K562 (cell line): Measurements from ENCODE around the gene SCAMP5. TPM values are rescaled to one million over a fixed set of nuclear protein-coding genes. Genes with fewer than 3 reads are reported as not detected.

ENCODE experiments used
- ATAC-seq: fragments of 200-7000 bp; cut with Tn5 transposase; 3 replicates; pipeline ENCODE4 v1.9.1; 2020; ENCODE audit warnings: moderate library complexity
- BruUV-seq: library from RNA; stranded (reverse); fragments of 400-500 nt; replicated peaks from 2 replicates; lab custom pipeline; 2021; lab: Mats Ljungman, UMichigan
- CTCF ChIA-PET: fragments of 300-600 bp; formaldehyde crosslinking; extraction: SDS; loops from one replicate; lab custom pipeline; 2021; ENCODE audit warnings: low intra/inter-chr PET ratio; lab: Yijun Ruan, JAX
- POLR2A ChIA-PET: fragments of 300-600, 350-650 bp; sonication (Branson Sonifier 250); formaldehyde crosslinking; extraction: SDS; loops from one replicate; lab custom pipeline; 2021; ENCODE audit warnings: antibody characterized with exemption, inconsistent platforms; lab: Yijun Ruan, JAX
- DNase-seq, 4 experiments: peaks; one replicate each; pipeline versions ENCODE4 v3.0.0 to v3.0.0-alpha.2; 2011 to 2018; ENCODE audit warnings: low spot score in 3 of 4, mixed read lengths in 3 of 4; ENCODE audit errors: extremely low read depth in 1 of 4
- FAIRE-seq: peaks from 2 replicates; lab custom pipeline; 2011; peaks lifted over from hg19 to GRCh38; lab: Jason Lieb, UNC
- H2AFZ ChIP-seq: 2 replicates; pipeline ENCODE4 v1.6.0; 2011; ENCODE audit warnings: low read depth, low read length, control low read depth, inconsistent platforms
- H3K27ac ChIP-seq: fragments of 200-600 bp; 3 replicates; pipeline ENCODE4 v1.8.0; 2011; ENCODE audit warnings: low read depth, mild to moderate bottlenecking, control low read depth, inconsistent platforms, low read length, moderate library complexity, mixed read lengths; ENCODE audit errors: extremely low read depth
- H3K27me3 ChIP-seq, 2 experiments: fragments of 300-600 bp in 1 of 2; 2 replicates in 1 of 2; 3 replicates in 1 of 2; pipeline versions ENCODE4 v1.6.0 to v1.8.0; 2011; ENCODE audit warnings: inconsistent platforms in 2 of 2, low read length in 2 of 2, mild to moderate bottlenecking in 1 of 2, mixed read lengths in 1 of 2, moderate library complexity in 1 of 2; ENCODE audit not compliant: control insufficient read depth in 2 of 2, insufficient read depth in 2 of 2
- H3K36me3 ChIP-seq: fragments of 300-600 bp; 3 replicates; pipeline ENCODE4 v1.8.0; 2011; ENCODE audit warnings: mild to moderate bottlenecking, low read length, inconsistent platforms; ENCODE audit not compliant: control insufficient read depth, insufficient read depth
- H3K4me1 ChIP-seq, 2 experiments: fragments of 200-600 bp in 1 of 2; replicated peaks in 1 of 2; 2 replicates in 1 of 2; 3 replicates in 1 of 2; pipeline versions ENCODE4 v1.5.1 to v1.8.0; 2011; ENCODE audit warnings: inconsistent platforms in 2 of 2, low read length in 2 of 2, mild to moderate bottlenecking in 1 of 2, mixed read lengths in 1 of 2, moderate library complexity in 1 of 2; ENCODE audit not compliant: control insufficient read depth in 2 of 2, insufficient read depth in 2 of 2
- H3K4me2 ChIP-seq: 2 replicates; pipeline ENCODE4 v1.6.1; 2011; ENCODE audit warnings: low read length, control low read depth, inconsistent platforms, mixed read lengths; ENCODE audit not compliant: insufficient read depth
- H3K4me3 ChIP-seq: fragments of 200-600 bp; sonication (generic), shearing (Covaris generic); 2 replicates; pipeline ENCODE4 v1.5.1; 2016; ENCODE audit warnings: control low read depth, inconsistent platforms
- H3K79me2 ChIP-seq: fragments of 200-600 bp; 3 replicates; pipeline ENCODE4 v1.8.0; 2011; ENCODE audit warnings: low read length, inconsistent platforms; ENCODE audit not compliant: control insufficient read depth, insufficient read depth
- H3K9ac ChIP-seq, 2 experiments: 2 replicates each; pipeline versions ENCODE4 v1.6.0 to v1.6.1; 2011; ENCODE audit warnings: low read depth in 2 of 2, low read length in 2 of 2, control low read depth in 1 of 2, inconsistent platforms in 1 of 2, mild to moderate bottlenecking in 1 of 2, mixed read lengths in 1 of 2; ENCODE audit not compliant: insufficient read depth in 1 of 2
- H3K9me1 ChIP-seq: one replicate; pipeline ENCODE4 v1.6.0; 2011; ENCODE audit warnings: inconsistent platforms, mild to moderate bottlenecking, low read length, moderate library complexity; ENCODE audit not compliant: control insufficient read depth, insufficient read depth
- H3K9me3 ChIP-seq: replicated peaks from 2 replicates; pipeline ENCODE4 v1.5.1; 2011; ENCODE audit warnings: low read depth, low read length, inconsistent platforms; ENCODE audit not compliant: control insufficient read depth, insufficient read depth
- H4K20me1 ChIP-seq: replicated peaks from 2 replicates; pipeline ENCODE4 v1.6.1; 2011; ENCODE audit warnings: low read length, inconsistent platforms, mixed read lengths; ENCODE audit not compliant: control insufficient read depth, insufficient read depth
- C11orf30 ChIP-seq: fragments of 450-650 bp; IDR thresholded peaks from 2 replicates; pipeline ENCODE4 v1.6.1; 2016; ENCODE audit warnings: low read depth, mild to moderate bottlenecking
- ILK ChIP-seq: fragments of 450-650 bp; IDR thresholded peaks from 2 replicates; pipeline ENCODE4 v1.6.1; 2016; ENCODE audit warnings: missing genetic modification characterization, low read depth, mild to moderate bottlenecking, missing compliant biosample characterization, moderate library complexity, borderline replicate concordance
- MTA2 ChIP-seq: fragments of 450-650 bp; IDR thresholded peaks from 2 replicates; pipeline ENCODE4 v1.6.1; 2016; ENCODE audit warnings: low read depth
- NFIX ChIP-seq: fragments of 250-450 bp; sonication (Bioruptor Pico); IDR thresholded peaks from 2 replicates; pipeline ENCODE4 v1.4.0; 2020; ENCODE audit warnings: low read depth, mild to moderate bottlenecking, moderate library complexity
- PHB2 ChIP-seq: fragments of 450-650 bp; IDR thresholded peaks from 2 replicates; pipeline ENCODE4 v1.6.1; 2017; ENCODE audit warnings: low read depth
- SIX5 ChIP-seq, 2 experiments: IDR thresholded peaks; 2 replicates each; pipeline ENCODE4 v1.6.1; 2011; ENCODE audit warnings: low read length in 2 of 2, borderline replicate concordance in 1 of 2, low read depth in 1 of 2, mild to moderate bottlenecking in 1 of 2, moderate library complexity in 1 of 2; ENCODE audit not compliant: insufficient read depth in 1 of 2
- TAF15 ChIP-seq: fragments of 200-400 bp; formaldehyde crosslinking; IDR thresholded peaks from 2 replicates; pipeline ENCODE4 v1.6.1; 2017; ENCODE audit warnings: mild to moderate bottlenecking, low read depth, low read length, moderate library complexity
- TFE3 ChIP-seq: fragments of 450-650 bp; formaldehyde crosslinking; IDR thresholded peaks from 2 replicates; pipeline ENCODE4 v1.4.0; 2020; ENCODE audit warnings: mild to moderate bottlenecking, mixed read lengths
- ZNF143 ChIP-seq: sonication (generic); formaldehyde crosslinking; IDR thresholded peaks from 2 replicates; pipeline ENCODE4 v1.9.0; 2022; ENCODE audit warnings: mild to moderate bottlenecking, missing genetic modification reagents
- ZNF384 ChIP-seq: IDR thresholded peaks from 2 replicates; pipeline ENCODE4 v1.6.1; 2012; ENCODE audit warnings: low read depth, low read length, improper control_type of control experiment
- WGBS: fragments of 100-300 bp; shearing (Covaris generic); methylation state at CpG from one replicate; pipeline ENCODE4 v1.1.6; 2016; ENCODE audit warnings: low coverage, mixed read lengths; ENCODE audit not compliant: insufficient coverage; ENCODE audit errors: missing lambda C conversion rate; 5-methylcytosine and 5-hydroxymethylcytosine counted together
- in situ Hi-C: fragments of 300-500 bp; cut with MboI; formaldehyde crosslinking; loops from 4 replicates; pipeline ENCODE4 v1.15.0; 2018; ENCODE audit warnings: inconsistent platforms, mixed read lengths
- intact Hi-C: fragments of 100-400 bp; cut with micrococcal nuclease; formaldehyde crosslinking; loops from 2 replicates; pipeline ENCODE4 v1.14.2; 2022
- polyA plus RNA-seq, 8 experiments: library from polyadenylated mRNA; depleted of rRNA in 4 of 8; stranded (reverse) in 5 of 8; unstranded in 3 of 8; fragments of >200 nt; fragmentation: Nextera tagmentation in 2 of 8; fragmentation: Illumina TruSeq in 1 of 8; extraction: Ambion mirVana in 2 of 8; extraction: Trizol in 1 of 8; gene quantifications; 2 replicates each; pipeline versions ENCODE4 v1.2.1 to v1.2.3, GENCODE V29; 2011 to 2014; ENCODE audit warnings: inconsistent platforms in 1 of 8, missing spikeins in 1 of 8
- total RNA-seq, 7 experiments: library from RNA; depleted of rRNA in 6 of 7; stranded (reverse); fragments of >200 nt in 6 of 7; fragmentation: Illumina TruSeq in 2 of 7; extraction: Trizol in 2 of 7; gene quantifications; 2 replicates each; pipeline versions ENCODE4 v1.2.1 to v1.2.3, GENCODE V29; 2011 to 2021; ENCODE audit warnings: low replicate concordance in 1 of 7
- TF ChIP-seq, protein P1 (sequence below): sonication (generic); formaldehyde crosslinking; IDR thresholded peaks from 2 replicates; pipeline ENCODE4 v1.8.1; 2023; ENCODE audit warnings: missing genetic modification reagents, mild to moderate bottlenecking, borderline replicate concordance
- TF ChIP-seq, protein P2 (sequence below): fragments of 150-350 bp; IDR thresholded peaks from 2 replicates; pipeline ENCODE4 v1.6.1; 2014; ENCODE audit warnings: low read depth, mild to moderate bottlenecking, low read length, borderline replicate concordance

SCAMP5 gene
- total and polyA plus RNA-seq, 9 of the 15 experiments (the other 6 are each of a cell fraction or from before 2014, with no cell fraction given), result 0.09 to 0.29 (median 0.19) TPM; not detected in 5

GRCh38 chr15:75051711-75052110 is 56.3 kb downstream of the SCAMP5 start:
- Histone ChIP-seq H3K9me1 (no peaks in the 10 kb centered on the region), H2AFZ (no peak overlapping the region), H3K4me3 (no peak overlapping the region), H3K27ac (no peak overlapping the region), H3K4me1 (peaks cover 16 to 22% of the 10 kb centered on the region in 2 experiments), H3K4me2 (no peak overlapping the region), H3K27me3 (no peaks in the 10 kb centered on the region), H3K9me3 (no peaks in the 10 kb centered on the region), H3K36me3 (peaks cover 8% of the 10 kb centered on the region; the same call in 1 of the 3 replicates), H4K20me1 (no peaks in the 10 kb centered on the region), H3K9ac (no peak overlapping the region), H3K79me2 (no peaks in the 10 kb centered on the region)
- in situ Hi-C loops, result no loop called here
- FAIRE-seq, result no peak
- ChIA-PET POLR2A (no interaction called here), CTCF (no interaction called here)
- intact Hi-C loops, result no loop called here
- ATAC-seq, result no peak
- WGBS, result 75% methylated on average over 4 of the region's 4 CpGs
- BruUV-seq, result no TSS peak
- TF ChIP-seq TAF15, result no peak
- TF ChIP-seq ZNF384, result no peak
- TF ChIP-seq, protein P1, sequence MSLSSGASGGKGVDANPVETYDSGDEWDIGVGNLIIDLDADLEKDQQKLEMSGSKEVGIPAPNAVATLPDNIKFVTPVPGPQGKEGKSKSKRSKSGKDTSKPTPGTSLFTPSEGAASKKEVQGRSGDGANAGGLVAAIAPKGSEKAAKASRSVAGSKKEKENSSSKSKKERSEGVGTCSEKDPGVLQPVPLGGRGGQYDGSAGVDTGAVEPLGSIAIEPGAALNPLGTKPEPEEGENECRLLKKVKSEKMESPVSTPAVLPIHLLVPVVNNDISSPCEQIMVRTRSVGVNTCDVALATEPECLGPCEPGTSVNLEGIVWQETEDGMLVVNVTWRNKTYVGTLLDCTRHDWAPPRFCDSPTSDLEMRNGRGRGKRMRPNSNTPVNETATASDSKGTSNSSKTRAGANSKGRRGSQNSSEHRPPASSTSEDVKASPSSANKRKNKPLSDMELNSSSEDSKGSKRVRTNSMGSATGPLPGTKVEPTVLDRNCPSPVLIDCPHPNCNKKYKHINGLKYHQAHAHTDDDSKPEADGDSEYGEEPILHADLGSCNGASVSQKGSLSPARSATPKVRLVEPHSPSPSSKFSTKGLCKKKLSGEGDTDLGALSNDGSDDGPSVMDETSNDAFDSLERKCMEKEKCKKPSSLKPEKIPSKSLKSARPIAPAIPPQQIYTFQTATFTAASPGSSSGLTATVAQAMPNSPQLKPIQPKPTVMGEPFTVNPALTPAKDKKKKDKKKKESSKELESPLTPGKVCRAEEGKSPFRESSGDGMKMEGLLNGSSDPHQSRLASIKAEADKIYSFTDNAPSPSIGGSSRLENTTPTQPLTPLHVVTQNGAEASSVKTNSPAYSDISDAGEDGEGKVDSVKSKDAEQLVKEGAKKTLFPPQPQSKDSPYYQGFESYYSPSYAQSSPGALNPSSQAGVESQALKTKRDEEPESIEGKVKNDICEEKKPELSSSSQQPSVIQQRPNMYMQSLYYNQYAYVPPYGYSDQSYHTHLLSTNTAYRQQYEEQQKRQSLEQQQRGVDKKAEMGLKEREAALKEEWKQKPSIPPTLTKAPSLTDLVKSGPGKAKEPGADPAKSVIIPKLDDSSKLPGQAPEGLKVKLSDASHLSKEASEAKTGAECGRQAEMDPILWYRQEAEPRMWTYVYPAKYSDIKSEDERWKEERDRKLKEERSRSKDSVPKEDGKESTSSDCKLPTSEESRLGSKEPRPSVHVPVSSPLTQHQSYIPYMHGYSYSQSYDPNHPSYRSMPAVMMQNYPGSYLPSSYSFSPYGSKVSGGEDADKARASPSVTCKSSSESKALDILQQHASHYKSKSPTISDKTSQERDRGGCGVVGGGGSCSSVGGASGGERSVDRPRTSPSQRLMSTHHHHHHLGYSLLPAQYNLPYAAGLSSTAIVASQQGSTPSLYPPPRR (CRISPR knock-in tag), result no peak
- TF ChIP-seq PHB2, result no peak
- TF ChIP-seq, protein P2, sequence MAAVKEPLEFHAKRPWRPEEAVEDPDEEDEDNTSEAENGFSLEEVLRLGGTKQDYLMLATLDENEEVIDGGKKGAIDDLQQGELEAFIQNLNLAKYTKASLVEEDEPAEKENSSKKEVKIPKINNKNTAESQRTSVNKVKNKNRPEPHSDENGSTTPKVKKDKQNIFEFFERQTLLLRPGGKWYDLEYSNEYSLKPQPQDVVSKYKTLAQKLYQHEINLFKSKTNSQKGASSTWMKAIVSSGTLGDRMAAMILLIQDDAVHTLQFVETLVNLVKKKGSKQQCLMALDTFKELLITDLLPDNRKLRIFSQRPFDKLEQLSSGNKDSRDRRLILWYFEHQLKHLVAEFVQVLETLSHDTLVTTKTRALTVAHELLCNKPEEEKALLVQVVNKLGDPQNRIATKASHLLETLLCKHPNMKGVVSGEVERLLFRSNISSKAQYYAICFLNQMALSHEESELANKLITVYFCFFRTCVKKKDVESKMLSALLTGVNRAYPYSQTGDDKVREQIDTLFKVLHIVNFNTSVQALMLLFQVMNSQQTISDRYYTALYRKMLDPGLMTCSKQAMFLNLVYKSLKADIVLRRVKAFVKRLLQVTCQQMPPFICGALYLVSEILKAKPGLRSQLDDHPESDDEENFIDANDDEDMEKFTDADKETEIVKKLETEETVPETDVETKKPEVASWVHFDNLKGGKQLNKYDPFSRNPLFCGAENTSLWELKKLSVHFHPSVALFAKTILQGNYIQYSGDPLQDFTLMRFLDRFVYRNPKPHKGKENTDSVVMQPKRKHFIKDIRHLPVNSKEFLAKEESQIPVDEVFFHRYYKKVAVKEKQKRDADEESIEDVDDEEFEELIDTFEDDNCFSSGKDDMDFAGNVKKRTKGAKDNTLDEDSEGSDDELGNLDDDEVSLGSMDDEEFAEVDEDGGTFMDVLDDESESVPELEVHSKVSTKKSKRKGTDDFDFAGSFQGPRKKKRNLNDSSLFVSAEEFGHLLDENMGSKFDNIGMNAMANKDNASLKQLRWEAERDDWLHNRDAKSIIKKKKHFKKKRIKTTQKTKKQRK, result no peak
- TF ChIP-seq SIX5 (IDR thresholded peaks at IDR 0.05; ENCODE audit: borderline replicate concordance in 1 of 2, insufficient read depth in 1 of 2, low read depth in 1 of 2, low read length in 2 of 2), result no peak
- TF ChIP-seq ZNF143, result no peak
- TF ChIP-seq NFIX (CRISPR knock-in tag), result no peak
- TF ChIP-seq C11orf30, result no peak
- no peak for TF ChIP-seq ILK
- no peak for TF ChIP-seq MTA2
- no peak for TF ChIP-seq TFE3 (CRISPR knock-in tag)
- no peak for DNase-seq
